HepG2 (cell line): ENCODE results near the gene TMCC1. TPM values are rescaled to one million over a fixed set of nuclear protein-coding genes. Genes with fewer than 3 reads are reported as not detected.

Experiments
- ATM ChIP-seq: fragments of 450-650 bp; IDR thresholded peaks from 2 replicates; pipeline ENCODE4 v1.7.1; 2017; ENCODE audit warnings: mild to moderate bottlenecking, borderline replicate concordance
- HNF4G ChIP-seq, 2 experiments: sonication (generic) in 1 of 2; formaldehyde crosslinking in 1 of 2; IDR thresholded peaks; 2 replicates each; pipeline versions ENCODE4 v1.4.0 to v1.6.1; 2011 to 2020; ENCODE audit warnings: borderline replicate concordance in 2 of 2, low read depth in 2 of 2, mild to moderate bottlenecking in 2 of 2, low read length in 1 of 2, missing genetic modification reagents in 1 of 2, moderate library complexity in 1 of 2
- KAT7 ChIP-seq: IDR thresholded peaks from 2 replicates; pipeline ENCODE4 v1.6.1; 2018; ENCODE audit warnings: borderline replicate concordance, missing compliant biosample characterization
- MTA3 ChIP-seq: sonication (generic); formaldehyde crosslinking; IDR thresholded peaks from 2 replicates; pipeline ENCODE4 v1.4.0; 2020; ENCODE audit warnings: missing genetic modification reagents
- NFKBIZ ChIP-seq: IDR thresholded peaks from 2 replicates; pipeline ENCODE4 v1.6.1; 2018; ENCODE audit warnings: missing genetic modification reagents, missing compliant biosample characterization
- RARG ChIP-seq: sonication (generic); formaldehyde crosslinking; IDR thresholded peaks from 2 replicates; pipeline ENCODE4 v1.4.0; 2020; ENCODE audit warnings: low read depth, mild to moderate bottlenecking, missing genetic modification reagents
- SMAD3 ChIP-seq: sonication (generic); formaldehyde crosslinking; IDR thresholded peaks from 2 replicates; pipeline ENCODE4 v1.4.0; 2020; ENCODE audit warnings: missing genetic modification reagents
- TBP ChIP-seq: sonication (generic); formaldehyde crosslinking; IDR thresholded peaks from 2 replicates; pipeline ENCODE4 v1.5.0; 2020; ENCODE audit warnings: missing genetic modification reagents
- THYN1 ChIP-seq: sonication (generic); formaldehyde crosslinking; IDR thresholded peaks from 2 replicates; pipeline ENCODE4 v1.8.1; 2023; ENCODE audit warnings: low read depth, mild to moderate bottlenecking, moderate library complexity, missing genetic modification reagents, borderline replicate concordance
- TRIM24 ChIP-seq: sonication (generic); formaldehyde crosslinking; IDR thresholded peaks from 2 replicates; pipeline ENCODE4 v1.8.0; 2022; ENCODE audit warnings: mild to moderate bottlenecking, missing genetic modification reagents
- XBP1 ChIP-seq: sonication (generic); formaldehyde crosslinking; IDR thresholded peaks from 2 replicates; pipeline ENCODE4 v1.5.0; 2020; ENCODE audit warnings: missing genetic modification reagents
- ZBTB20 ChIP-seq: sonication (generic); formaldehyde crosslinking; IDR thresholded peaks from 2 replicates; pipeline ENCODE4 v1.8.1; 2023; ENCODE audit warnings: missing genetic modification reagents, low read depth, mild to moderate bottlenecking, borderline replicate concordance
- ZFYVE20 ChIP-seq: sonication (generic); formaldehyde crosslinking; IDR thresholded peaks from 2 replicates; pipeline ENCODE4 v1.8.0; 2023; ENCODE audit warnings: low read depth, mild to moderate bottlenecking, moderate library complexity, missing genetic modification reagents, borderline replicate concordance
- ZKSCAN8 ChIP-seq: IDR thresholded peaks from 2 replicates; pipeline ENCODE4 v1.6.1; 2016; ENCODE audit warnings: borderline replicate concordance, missing genetic modification reagents, missing compliant biosample characterization
- ZNF225 ChIP-seq: sonication (generic); formaldehyde crosslinking; IDR thresholded peaks from 2 replicates; pipeline ENCODE4 v1.4.0; 2020; ENCODE audit warnings: mild to moderate bottlenecking, missing genetic modification reagents
- ZNF772 ChIP-seq: sonication (generic); formaldehyde crosslinking; IDR thresholded peaks from 2 replicates; pipeline ENCODE4 v1.5.0; 2020; ENCODE audit warnings: mild to moderate bottlenecking, missing genetic modification reagents
- ZNF776 ChIP-seq: sonication (generic); formaldehyde crosslinking; IDR thresholded peaks from 2 replicates; pipeline ENCODE4 v1.4.0; 2020; ENCODE audit warnings: mild to moderate bottlenecking, missing genetic modification reagents
- ZNF781 ChIP-seq: sonication (generic); formaldehyde crosslinking; IDR thresholded peaks from 2 replicates; pipeline ENCODE4 v1.5.1; 2020; ENCODE audit warnings: borderline replicate concordance, mild to moderate bottlenecking, missing genetic modification reagents; ENCODE audit errors: not compliant biosample characterization
- polyA plus RNA-seq, 8 experiments: library from polyadenylated mRNA; depleted of rRNA in 3 of 8; stranded (reverse) in 7 of 8; unstranded in 1 of 8; fragments of >200 nt; fragmentation: Illumina TruSeq in 4 of 8; extraction: Trizol in 4 of 8; gene quantifications; 2 replicates each; pipeline versions ENCODE4 v1.2.1 to v1.2.3, GENCODE V29; 2011 to 2016; ENCODE audit warnings: low read depth in 4 of 8, missing spikeins in 1 of 8, mixed read lengths in 1 of 8; ENCODE audit not compliant: insufficient read depth in 1 of 8
- total RNA-seq, 5 experiments: library from RNA; depleted of rRNA; stranded (reverse); fragments of >200 nt; fragmentation: Illumina TruSeq; extraction: Trizol; gene quantifications; 2 replicates each; pipeline ENCODE4 v1.2.3, GENCODE V29; 2016; ENCODE audit warnings: low read depth in 1 of 5
- TF ChIP-seq, protein P1 (sequence below): sonication (generic); formaldehyde crosslinking; IDR thresholded peaks from 2 replicates; pipeline ENCODE4 v1.4.0; 2020; ENCODE audit warnings: mild to moderate bottlenecking, missing genetic modification reagents
- TF ChIP-seq, protein P2 (sequence below): sonication (generic); formaldehyde crosslinking; IDR thresholded peaks from 2 replicates; pipeline ENCODE4 v1.4.0; 2020; ENCODE audit warnings: mild to moderate bottlenecking, missing genetic modification reagents
- TF ChIP-seq, protein P3 (sequence below): sonication (generic); formaldehyde crosslinking; IDR thresholded peaks from 2 replicates; pipeline ENCODE4 v1.4.0; 2020; ENCODE audit warnings: missing genetic modification reagents, borderline replicate concordance
- TF ChIP-seq, protein P4 (sequence below): sonication (generic); formaldehyde crosslinking; IDR thresholded peaks from 2 replicates; pipeline ENCODE4 v1.4.0; 2020; ENCODE audit warnings: mild to moderate bottlenecking, missing genetic modification reagents

Gene TMCC1
- total and polyA plus RNA-seq, 2 of the 13 experiments (the other 11 are each of a cell fraction or from before 2014, with no cell fraction given), result 12.1 to 264 TPM

DNA sequence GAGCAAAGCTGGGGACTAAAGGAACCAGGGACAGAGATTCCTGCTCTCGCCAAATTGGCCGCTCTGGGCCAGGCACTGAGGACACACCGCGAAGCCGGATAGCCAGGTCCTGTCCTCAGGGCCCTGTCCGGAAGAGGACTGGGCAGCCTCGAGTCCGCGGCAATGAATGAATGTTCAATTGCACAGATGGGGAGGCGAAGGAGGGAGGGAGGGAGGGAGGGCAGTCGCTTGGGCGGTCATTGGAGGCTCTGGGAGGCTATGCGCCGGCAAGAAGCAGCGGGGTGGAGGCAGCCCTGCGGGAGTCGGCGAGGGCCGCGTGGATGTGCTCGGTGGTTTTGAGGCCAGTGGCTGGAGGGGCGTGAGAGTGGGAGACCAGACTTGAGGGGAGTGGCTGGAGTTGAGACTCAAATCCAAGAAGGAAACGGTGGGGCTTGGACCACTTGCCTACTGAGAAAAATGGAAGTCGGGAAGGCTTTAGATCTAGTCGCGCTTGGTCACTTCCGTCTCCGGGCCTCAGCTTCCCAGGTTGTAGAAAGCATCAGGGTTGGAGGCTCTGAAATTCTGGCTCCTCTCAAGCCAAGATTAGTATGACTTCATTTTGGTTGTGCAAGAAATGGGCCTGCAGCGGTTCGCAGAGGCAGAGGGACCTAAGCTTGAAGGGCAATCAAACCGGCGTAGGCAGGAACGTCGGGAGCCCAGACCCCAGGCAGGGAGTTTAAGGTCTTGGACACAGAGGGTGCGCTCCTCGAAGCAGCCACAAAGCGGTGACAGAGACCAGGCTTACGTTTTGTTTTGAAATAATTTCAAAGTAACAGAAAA, 266.0 kb downstream of the TMCC1 start (continued):
- TF ChIP-seq ATM, result no peak
- TF ChIP-seq ZKSCAN8 (CRISPR knock-in tag), result 0 out of 2 replicates have a peak, but pooled peaks have one; percentile 3
- TF ChIP-seq ZNF772 (CRISPR knock-in tag), result no peak; the same call in 1 of the 2 replicates
- TF ChIP-seq SMAD3, result no peak
- TF ChIP-seq, protein P1, sequence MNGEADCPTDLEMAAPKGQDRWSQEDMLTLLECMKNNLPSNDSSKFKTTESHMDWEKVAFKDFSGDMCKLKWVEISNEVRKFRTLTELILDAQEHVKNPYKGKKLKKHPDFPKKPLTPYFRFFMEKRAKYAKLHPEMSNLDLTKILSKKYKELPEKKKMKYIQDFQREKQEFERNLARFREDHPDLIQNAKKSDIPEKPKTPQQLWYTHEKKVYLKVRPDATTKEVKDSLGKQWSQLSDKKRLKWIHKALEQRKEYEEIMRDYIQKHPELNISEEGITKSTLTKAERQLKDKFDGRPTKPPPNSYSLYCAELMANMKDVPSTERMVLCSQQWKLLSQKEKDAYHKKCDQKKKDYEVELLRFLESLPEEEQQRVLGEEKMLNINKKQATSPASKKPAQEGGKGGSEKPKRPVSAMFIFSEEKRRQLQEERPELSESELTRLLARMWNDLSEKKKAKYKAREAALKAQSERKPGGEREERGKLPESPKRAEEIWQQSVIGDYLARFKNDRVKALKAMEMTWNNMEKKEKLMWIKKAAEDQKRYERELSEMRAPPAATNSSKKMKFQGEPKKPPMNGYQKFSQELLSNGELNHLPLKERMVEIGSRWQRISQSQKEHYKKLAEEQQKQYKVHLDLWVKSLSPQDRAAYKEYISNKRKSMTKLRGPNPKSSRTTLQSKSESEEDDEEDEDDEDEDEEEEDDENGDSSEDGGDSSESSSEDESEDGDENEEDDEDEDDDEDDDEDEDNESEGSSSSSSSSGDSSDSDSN (CRISPR knock-in tag), result no peak
- TF ChIP-seq, protein P2, sequence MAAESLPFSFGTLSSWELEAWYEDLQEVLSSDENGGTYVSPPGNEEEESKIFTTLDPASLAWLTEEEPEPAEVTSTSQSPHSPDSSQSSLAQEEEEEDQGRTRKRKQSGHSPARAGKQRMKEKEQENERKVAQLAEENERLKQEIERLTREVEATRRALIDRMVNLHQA, result no peak
- TF ChIP-seq XBP1 (CRISPR knock-in tag), result no peak
- TF ChIP-seq, protein P3, sequence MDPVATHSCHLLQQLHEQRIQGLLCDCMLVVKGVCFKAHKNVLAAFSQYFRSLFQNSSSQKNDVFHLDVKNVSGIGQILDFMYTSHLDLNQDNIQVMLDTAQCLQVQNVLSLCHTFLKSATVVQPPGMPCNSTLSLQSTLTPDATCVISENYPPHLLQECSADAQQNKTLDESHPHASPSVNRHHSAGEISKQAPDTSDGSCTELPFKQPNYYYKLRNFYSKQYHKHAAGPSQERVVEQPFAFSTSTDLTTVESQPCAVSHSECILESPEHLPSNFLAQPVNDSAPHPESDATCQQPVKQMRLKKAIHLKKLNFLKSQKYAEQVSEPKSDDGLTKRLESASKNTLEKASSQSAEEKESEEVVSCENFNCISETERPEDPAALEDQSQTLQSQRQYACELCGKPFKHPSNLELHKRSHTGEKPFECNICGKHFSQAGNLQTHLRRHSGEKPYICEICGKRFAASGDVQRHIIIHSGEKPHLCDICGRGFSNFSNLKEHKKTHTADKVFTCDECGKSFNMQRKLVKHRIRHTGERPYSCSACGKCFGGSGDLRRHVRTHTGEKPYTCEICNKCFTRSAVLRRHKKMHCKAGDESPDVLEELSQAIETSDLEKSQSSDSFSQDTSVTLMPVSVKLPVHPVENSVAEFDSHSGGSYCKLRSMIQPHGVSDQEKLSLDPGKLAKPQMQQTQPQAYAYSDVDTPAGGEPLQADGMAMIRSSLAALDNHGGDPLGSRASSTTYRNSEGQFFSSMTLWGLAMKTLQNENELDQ (CRISPR knock-in tag), result no peak
- no peak for TF ChIP-seq KAT7
- TF ChIP-seq ZFYVE20 (CRISPR knock-in tag), result no peak
- peak; percentile 40; the same call in 1 of the 2 replicates for TF ChIP-seq THYN1 (CRISPR knock-in tag)
- TF ChIP-seq TRIM24 (CRISPR knock-in tag), result no peak
- no peak for TF ChIP-seq ZNF776
- TF ChIP-seq MTA3 (CRISPR knock-in tag), result no peak
- TF ChIP-seq RARG (CRISPR knock-in tag), result no peak
- no peak for TF ChIP-seq ZBTB20 (CRISPR knock-in tag)
- peak; percentile 21 for TF ChIP-seq ZNF781 (CRISPR knock-in tag)
- no peak for TF ChIP-seq NFKBIZ
- no peak for TF ChIP-seq TBP (CRISPR knock-in tag)
- TF ChIP-seq, protein P4, sequence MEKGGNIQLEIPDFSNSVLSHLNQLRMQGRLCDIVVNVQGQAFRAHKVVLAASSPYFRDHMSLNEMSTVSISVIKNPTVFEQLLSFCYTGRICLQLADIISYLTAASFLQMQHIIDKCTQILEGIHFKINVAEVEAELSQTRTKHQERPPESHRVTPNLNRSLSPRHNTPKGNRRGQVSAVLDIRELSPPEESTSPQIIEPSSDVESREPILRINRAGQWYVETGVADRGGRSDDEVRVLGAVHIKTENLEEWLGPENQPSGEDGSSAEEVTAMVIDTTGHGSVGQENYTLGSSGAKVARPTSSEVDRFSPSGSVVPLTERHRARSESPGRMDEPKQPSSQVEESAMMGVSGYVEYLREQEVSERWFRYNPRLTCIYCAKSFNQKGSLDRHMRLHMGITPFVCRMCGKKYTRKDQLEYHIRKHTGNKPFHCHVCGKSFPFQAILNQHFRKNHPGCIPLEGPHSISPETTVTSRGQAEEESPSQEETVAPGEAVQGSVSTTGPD (CRISPR knock-in tag), result no peak
- no peak for TF ChIP-seq ZNF225 (CRISPR knock-in tag)
- no peak for TF ChIP-seq HNF4G (IDR thresholded peaks at IDR 0.05; ENCODE audit: borderline replicate concordance, low read depth, low read length)
- no peak for TF ChIP-seq HNF4G (CRISPR knock-in tag; IDR thresholded peaks at IDR 0.05; ENCODE audit: borderline replicate concordance, low read depth)
